OCI-M2 (cell line): ENCODE results near the gene SKAP1.

Experiments used
- DNase-seq: peaks from one replicate; lab custom pipeline; 2025; ENCODE audit not compliant: unreplicated experiment; lab: John Stamatoyannopoulos, UW

The SKAP1 gene

DNA sequence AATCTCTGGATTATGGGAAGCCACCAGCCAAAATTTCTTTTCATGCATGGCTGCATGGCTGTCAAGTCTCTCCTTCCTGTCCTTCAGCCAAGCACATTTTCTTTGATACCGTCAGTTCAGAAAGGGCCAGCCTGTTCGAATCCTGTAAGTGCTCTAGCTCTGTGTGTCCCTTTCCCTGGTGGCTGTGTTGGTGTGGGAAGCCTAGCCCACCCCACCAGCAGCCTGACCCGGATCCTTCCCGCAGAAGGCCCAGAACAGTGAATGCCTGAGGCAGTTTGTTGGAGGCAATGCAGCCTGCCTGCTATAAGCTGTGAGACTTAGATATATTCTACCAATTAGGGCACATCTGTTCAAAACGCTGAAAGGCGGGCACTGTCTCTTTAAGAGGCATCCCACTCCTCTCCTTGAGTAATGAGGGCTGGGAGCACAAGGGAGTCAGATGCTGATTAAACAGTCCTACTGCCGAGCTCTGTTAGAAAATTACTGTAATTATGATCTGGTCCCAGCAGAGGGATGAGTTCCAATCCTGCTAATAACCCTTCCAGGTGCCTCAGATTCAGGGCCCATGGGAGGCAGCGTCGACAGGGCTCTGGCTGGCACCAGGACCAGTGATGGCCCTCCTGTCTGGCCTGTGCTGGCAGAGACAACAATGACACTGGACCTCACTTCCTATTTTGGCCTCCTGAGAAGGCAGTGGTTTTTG lies 304.0 kb downstream of the SKAP1 start:
- DNase-seq = no peak

- no peak for DNase-seq
Observed at GRCh38 chr17:48123776-48124388, 306.1 kb downstream of the SKAP1 start.

DNA sequence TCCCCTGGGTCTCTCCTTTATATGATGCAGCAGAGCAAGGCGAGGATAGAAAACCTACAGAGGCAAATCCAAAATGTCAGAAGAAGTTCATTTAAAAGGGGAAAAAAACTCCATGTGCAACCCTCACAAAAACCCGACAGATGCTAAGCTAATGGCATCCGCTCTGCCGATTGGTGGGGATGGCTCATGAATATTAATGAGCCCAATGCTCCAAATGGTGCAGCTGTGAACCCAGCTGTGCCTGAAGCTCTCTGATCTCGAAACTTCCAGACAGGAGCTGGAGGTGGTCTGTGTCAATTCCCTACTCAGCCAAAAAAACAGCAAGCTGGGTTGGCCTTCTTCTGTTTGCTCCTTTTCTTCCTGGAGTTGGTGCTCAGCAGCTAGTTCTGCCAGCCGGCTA lies 306.9 kb downstream of the SKAP1 start:
- DNase-seq = no peak

GRCh38 chr17:48122665-48123045 lies 307.4 kb downstream of the SKAP1 start:
- DNase-seq = no peak

DNA sequence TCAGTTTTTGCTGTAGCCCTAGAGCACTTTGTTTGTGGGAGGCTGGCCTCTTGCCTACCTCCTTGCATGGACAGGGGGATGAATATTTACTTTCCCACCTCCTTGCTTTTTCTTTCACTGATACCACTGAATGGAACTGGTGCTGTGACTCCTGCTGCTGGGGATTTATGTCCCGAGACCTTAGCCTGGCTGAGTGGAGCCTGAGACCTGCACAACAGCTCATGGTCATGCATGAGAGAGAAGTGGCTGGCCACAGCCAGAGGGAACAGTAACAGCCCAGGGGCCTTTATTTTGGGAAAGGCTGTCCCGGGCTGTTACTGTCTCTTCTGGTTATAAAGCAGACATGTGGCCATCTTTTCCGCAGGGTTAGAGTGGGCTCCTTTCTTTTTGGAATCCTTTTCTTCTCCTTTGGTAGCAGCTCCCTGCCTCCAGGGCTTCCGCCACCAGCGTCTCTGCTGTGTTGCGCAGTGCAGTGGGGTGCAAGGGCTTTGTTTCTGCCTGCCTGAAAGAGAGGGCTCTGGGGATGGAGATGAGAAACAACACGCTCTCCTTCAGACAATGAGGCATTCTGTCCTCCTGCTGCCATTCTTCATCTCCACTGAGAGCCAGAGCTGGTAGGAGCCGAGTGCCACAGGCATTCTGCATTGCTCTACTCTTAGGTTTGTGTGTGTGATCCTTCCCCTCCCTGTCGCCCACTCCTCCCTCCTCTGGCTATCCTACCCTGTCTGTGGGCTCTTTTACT lies 307.9 kb downstream of the SKAP1 start:
- DNase-seq = no peak

DNA sequence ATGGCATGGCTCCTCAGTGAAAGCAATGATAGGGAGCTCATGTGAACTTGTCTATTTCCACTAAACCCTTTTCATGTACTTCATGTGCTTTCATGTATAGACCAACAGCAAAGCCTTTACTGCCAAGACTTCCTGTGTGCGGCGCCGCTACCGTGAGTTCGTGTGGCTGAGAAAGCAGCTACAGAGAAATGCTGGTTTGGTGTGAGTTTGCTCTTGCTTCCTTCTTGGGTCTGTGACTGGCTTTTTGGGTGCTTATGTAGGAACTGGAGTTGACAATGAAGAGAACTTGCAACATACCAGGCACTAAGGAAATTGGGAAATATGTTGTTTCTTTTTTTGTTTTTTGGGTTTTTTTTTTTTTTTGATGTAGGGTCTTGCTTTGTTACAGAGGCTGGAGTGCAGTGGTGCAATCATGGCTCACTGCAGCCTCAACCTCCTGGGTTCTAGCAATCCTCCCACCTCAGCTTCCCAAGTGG lies 316.8 kb downstream of the SKAP1 start:
- DNase-seq = no peak

DNA sequence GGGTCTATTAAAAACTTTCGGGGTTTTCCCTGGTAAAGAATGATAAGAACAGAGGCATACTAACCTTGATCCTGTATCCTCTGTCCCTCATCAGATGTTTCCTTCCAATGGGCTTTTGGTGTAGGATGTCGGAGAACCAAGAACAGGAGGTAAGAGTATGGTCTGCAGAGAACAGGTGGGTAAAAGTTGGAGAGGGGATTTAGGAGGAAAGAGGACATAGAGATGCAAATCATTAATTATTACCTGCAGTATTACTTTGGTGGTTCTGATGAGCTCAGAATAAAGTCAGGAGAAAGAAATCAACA lies 318.1 kb downstream of the SKAP1 start:
- DNase-seq = no peak

GRCh38 chr17:48110761-48111160 lies 319.3 kb downstream of the SKAP1 start:
- DNase-seq = no peak

- peak; percentile 58 for DNase-seq
Observed at GRCh38 chr17:48107137-48108055, 322.6 kb downstream of the SKAP1 start, which contains the start of gene SNX11. Gene SNX11 (plus strand): TSS chr17:48107766. CDS start chr17:48112044, 4,278 bp downstream.

DNA sequence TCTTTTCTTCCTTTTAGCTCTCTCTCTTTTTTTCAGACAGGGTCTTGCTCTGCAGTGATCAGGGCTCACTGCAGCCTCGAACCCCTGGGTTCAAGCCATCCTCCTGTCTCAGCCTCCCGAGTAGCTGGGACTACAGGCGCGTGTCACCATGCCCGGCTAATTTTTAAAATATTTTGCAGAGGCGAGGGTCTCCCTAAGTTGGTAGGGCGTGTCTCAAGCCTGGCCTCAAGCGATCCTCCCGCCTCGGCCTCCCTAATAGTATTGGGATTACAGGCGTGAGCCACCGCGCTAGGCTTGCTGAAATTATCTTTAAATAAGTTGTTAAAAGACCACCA lies 323.2 kb downstream of the SKAP1 start:
- DNase-seq = no peak

GRCh38 chr17:48104440-48104839 lies 325.6 kb downstream of the SKAP1 start:
- DNase-seq = no peak

GRCh38 chr17:48102798-48103715 lies 327.0 kb downstream of the SKAP1 start:
- DNase-seq = no peak

DNA sequence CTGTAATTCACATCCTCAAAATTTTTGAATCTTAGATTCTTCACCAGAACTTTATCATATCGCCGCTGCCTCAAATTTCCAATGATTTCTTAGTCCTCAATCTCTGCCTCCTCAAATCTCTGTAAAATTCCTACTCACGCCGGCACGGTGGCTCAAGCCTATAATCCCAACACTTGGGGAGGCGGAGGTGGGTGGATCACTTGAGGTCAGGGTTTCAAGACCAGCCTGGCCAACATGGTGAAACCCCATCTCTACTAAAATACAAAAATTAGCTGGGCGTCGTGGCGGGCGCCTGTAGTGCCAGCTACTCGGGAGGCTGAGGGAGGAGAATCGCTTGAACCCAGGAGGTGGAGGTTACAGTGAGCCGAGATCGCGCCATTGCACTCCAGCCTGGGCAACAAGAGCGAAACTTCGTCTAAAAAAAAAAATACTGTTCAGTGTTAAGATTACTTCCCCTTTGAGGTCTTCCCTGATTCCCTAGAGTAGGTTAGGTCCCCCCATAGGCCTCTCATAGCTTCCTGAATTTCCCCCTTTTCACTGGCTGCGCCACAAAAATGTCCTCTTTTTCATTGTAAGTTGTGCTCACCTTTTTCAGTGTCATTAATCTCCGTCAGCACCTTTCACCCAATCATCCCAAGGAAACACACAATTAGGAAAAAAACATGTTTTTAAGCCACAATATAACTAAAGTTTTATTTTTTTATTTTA lies 327.8 kb downstream of the SKAP1 start:
- no peak for DNase-seq

- peak; percentile 45 for DNase-seq
Observed at GRCh38 chr17:48101012-48101720, 328.8 kb downstream of the SKAP1 start, which contains the start of gene CBX1. Gene CBX1 (minus strand): TSS chr17:48101478. CDS start chr17:48077004, 24,474 bp downstream.

GRCh38 chr17:48100591-48101011 lies 329.4 kb downstream of the SKAP1 start:
- no peak for DNase-seq

DNA sequence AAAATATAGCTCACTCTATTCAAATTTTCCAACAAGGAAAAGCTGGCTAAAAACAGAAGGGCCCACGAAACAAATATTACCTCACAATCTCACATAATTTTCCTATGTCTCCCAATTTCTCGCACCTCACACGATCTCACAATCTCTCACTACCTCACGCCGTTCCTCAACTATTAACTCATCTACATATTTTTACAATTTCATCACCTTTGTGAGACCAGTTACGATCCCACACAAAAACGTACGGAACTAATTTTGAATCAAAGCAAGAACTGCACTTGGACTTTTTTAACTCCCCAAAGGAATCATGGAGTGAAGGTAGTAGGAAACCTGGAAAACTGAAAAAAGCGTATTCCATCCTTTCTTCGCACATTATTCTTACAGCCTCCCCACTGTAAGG lies 329.9 kb downstream of the SKAP1 start:
- no peak for DNase-seq

- DNase-seq = no peak
Observed at GRCh38 chr17:48095611-48096010, 334.4 kb downstream of the SKAP1 start.

DNA sequence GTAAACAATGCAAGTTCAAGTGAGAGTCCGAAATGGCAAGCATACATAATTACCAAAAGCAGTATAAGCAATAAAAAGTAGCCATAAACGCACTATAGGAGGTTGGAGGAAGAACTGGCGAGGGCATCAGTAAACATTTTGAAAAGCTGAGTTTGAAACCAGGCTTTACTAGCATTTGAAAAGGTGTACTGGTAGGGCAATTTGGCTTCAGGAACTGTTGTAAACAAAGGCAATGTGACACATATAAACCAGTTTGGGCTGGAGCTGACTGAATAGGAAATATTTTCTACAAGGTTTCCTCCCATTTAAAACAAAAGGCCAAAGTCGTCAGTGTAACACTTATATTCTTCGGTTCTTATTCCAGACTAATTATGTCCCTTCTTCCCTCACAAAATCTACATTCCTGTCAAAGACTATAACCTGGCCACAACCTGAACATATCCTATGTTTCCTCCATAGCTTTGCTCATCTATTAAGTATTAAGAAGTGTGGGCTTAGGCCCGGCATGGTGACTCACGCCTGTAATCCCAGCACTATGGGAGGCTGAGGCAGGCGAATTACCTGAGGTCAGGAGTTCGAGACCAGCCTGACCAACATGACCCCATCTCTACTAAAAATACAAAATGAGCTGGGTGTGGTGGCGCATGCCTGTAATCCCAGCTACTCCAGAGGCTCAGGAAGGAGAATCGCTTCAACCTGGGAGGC lies 336.5 kb downstream of the SKAP1 start:
- no peak for DNase-seq
